GM19099 (cell line): ENCODE results near the gene PM20D2.

Experiments used
- POLR2A ChIP-seq: IDR thresholded peaks from 3 replicates; pipeline ENCODE4 v1.6.1; 2011; ENCODE audit warnings: low read depth; ENCODE audit not compliant: insufficient read length; ENCODE audit errors: extremely low read depth

Gene PM20D2

DNA sequence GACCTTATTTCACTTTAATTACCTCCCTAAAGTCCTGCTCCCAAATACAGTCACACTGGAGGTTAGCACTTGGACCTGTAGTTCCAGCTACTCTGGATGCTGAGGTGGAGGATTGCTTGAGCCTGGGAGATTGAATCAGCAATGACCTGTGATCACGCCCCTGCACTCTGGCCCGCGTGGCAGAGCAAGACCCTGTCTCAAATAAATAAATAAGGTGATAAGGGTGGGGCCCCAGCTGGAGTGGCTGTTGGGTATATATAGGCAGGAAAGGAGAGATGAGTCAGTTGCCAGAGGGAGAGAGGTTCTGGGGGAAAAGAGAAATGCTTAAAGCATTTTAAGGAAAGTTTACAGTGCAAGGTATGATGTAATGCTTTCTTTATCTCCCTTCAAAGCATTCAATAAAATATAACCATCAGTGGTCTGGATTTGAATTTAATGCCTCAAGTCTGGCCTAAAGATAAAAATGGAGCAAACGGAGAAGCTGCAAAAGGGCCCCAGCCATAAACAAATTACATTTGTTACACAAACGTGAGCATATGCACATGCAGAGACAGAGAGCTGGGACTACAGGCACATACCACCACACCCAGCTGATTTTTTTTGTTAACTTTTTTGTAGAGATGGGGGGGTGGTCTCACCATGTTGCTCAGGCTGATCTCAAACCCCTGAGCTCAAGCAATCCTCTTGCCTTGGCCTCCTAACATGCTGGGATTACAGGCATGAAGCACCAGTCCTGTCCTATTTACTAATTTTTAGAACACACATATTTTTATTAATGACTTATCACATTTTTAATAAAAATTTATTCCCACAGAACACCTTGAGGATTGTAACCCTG lies 6.1 kb upstream of the PM20D2 start:
- TF ChIP-seq POLR2A = no peak

DNA sequence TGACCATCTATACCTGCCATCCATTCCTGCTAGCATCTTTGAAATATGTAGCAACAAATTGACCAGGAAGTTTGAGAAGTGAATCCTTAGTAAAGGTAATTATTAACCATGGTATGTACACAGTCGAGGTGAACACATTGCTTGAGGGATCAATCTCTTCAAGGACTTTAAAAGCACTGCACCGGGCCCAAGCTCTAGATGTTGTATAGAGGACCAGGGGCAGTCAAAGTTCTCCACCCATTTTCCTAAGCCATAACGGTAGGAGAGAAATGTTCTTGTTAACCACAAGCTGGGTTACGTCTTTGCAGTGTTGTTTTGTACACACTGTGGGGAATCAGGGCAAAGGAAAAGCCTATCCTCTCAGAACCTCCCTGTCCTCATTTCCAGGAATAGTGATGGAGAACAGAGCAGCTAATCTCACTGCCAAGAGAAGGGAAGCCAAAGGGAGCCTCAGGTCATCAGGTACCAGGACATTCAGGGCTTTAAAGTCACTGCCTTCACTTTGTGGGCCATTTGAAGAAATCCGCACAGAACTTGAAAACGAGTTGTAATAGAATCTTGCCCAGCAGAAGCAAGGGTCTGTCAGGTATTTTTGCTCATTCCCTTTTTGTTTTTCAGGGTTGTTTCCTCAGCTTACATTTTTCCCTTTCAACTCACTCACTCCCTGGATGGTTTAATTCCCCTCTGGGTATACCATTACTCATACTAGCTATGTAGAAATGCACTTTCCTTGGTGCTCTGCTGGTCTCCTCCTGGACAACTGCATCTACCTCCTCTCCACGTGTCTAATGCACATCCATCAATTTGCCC lies 5.3 kb upstream of the PM20D2 start:
- no peak for TF ChIP-seq POLR2A

DNA sequence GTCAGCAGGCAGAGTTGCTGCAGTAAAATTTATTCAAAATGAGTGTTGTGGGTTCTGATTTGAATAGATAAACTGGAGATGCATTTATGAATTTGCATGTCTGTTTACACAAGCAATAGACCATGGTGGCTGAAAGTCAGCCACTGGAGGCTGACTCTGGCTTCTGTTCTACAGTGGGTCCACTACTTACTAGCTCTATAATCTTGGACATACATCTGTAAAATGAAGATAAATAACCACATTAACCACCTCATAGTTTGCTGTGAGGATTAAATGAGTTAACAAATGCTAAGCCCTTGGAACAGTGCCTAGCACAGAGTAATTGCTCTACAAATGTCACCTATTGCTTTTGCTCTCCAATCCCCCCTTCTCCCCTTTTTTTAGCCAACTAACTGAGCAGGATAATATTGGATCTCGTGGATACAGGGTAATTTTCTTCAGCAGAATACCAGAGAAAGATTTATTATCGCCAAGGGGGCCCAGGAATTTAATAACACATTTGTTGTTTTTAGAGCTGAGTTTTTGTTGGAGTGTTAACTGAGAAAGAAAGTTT lies 1.4 kb upstream of the PM20D2 start:
- no peak for TF ChIP-seq POLR2A

DNA sequence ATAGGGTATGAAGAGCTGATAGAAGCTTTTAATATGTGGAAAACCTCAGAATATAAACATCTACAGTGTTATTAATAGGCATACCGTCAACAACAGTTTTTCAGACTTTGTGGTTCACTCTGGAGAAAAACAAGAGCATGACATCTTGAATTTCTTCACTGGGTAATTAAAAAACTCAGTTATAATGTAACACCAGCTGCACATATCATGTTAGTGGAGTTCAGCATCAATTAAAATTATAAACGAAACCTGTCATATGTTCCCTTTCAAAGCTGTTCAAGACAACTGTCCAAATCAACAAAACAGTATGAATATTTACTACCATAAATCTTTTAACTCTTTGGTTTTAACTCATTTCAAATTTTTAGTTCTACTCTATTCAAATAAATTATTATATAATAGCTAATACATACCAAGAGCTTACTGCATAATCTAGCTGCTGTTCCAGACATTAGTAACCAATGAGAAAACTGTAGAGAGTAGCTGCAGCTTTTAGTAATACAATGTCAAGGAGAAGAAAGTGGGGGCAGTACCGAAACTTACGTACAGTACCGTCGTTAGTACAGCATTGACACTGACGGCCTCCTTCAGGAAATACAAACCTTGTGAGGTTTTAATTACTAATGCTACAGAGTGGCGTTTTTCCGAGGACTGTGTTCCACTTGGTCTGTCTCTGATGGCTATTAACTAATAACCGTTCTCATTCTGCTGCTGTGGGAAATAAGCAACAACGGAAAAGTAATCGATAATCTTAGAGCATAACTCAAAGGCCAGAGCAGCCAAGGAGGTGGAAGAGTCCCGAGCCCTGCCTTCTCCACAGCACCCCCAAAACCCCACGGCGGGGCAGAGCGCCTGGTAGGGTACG lies 532 bp upstream of the PM20D2 start:
- TF ChIP-seq POLR2A = no peak

DNA sequence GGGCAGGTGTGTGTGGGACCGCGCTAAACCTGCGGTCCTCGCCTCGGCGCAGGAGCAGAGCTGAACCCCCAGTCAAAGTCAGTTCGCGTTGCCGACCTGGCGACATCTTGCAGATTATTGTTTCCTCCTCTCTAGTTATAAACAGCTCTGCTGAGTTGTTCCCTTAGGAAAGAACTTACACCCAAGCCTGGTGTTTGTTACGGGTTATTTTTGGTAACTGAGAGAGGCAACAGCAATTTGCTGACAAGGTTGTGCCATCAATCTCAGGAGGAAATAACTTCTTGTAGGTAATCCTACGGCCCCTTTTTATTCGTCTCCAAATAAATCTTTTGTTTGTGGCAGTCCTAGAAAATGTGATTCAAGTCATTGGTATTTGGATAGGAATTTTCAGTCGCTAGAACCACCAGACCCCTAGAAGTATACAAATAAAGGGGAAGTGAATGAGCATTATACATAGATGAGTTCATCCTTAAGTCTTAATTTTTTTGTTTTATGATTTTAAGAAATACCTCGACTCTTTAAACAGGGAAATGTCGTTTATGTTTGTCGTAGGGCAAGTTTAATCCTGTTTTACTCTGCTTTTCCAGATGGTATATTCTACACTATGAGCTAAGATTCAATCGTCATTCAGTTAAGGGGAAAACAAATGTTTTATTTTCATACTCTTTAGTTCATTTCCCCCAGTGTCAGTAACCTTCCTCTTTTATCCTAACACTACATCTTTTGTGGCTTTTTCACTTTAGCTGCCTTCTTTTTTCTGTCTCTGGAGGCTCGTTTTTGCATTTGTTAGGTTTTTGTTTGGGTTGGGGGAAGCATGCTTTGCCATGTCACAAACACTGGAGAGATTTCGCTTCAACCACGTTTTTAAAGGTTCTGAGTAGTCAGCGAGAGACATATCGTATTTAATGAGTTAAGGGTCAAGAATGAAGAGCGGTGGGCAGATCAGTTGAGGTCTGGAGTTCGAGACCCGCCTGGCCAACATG lies 1.2 kb downstream of the PM20D2 start:
- no peak for TF ChIP-seq POLR2A

DNA sequence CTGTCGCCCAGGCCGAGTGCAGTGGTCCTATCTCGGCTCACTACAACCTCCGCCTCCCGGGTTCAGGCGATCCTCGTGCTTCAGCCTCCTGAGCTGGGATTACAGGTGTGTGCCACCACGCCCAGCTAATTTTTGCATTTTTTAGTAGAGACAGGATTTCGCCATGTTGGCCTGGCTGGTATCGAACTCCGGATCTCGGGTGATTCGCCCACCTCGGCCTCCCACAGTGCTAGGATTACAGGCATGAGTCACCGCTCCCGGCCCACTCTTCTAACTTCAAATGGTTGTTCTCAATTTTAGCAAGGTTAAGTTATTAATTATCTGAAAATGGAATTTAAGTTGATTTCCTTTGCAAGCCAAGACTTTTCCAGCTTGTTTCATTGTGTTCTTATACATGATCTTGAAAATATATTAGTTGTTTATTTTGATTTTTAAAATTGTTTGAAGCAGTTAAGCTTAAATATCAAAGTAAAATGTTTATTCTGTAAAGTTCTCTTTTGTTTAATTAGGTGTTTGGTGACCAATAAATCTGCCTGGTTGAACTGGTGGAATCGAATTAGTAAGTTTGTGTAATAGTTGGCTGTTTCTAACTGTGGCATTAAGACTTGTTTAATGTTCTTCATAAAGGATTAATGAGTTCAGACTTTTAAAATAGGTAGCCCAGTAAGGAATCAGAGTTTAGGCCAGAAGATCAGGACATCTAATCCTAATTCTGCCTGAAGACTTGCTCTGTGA lies 2.3 kb downstream of the PM20D2 start:
- TF ChIP-seq POLR2A = no peak

DNA sequence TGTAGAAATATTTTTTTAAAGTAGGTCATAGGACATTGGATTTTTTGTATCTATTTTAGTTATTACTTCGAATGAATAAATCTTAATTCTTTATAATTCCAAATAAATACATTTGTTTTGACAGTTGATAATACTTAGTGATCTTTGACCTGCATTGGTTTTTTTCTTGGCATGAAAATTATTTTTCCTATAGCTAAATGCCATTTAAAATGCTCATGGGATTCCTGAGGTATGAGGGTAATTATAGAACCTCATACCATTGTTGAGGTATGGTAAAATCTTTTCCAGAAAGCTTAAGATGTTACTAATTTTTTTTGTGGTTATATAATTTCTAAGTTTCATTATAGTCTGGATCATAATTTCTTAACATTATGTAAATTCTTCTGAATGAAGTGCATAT lies 8.3 kb downstream of the PM20D2 start:
- no peak for TF ChIP-seq POLR2A

DNA sequence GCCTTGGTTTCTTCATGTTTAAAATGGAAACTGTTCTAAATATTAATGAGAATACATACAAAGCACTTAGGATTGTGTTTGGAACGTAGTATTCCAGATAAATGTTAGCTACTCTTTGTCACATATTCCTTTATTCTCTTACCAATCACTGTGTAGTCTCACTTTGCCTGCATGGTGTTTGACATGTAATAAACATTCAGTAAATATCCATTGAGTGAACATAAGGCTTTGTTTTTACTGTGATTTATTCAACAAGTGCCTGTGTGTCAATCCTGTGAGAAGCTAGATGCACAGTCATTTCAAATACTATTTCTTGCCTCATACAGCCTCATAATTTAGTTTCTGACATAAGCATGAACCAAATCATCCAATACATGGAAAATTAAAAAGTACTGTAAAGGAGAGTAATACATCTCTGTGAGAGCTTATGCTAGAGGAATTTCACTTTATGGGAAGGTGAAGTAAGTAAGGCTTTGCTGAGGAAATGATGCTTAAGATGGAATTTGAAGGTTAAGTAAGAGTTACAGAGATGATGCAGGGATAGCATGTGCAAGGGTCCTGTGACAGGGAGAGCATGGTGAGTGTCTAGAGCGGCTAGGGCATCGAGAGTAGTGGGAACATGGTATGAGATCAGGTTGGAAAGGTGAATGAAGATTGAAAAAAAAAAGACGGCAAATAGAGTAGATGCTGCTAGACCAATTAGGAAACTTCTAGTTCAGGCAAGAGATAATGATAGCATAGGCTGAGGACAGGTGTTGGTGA lies 14.7 kb downstream of the PM20D2 start:
- no peak for TF ChIP-seq POLR2A

DNA sequence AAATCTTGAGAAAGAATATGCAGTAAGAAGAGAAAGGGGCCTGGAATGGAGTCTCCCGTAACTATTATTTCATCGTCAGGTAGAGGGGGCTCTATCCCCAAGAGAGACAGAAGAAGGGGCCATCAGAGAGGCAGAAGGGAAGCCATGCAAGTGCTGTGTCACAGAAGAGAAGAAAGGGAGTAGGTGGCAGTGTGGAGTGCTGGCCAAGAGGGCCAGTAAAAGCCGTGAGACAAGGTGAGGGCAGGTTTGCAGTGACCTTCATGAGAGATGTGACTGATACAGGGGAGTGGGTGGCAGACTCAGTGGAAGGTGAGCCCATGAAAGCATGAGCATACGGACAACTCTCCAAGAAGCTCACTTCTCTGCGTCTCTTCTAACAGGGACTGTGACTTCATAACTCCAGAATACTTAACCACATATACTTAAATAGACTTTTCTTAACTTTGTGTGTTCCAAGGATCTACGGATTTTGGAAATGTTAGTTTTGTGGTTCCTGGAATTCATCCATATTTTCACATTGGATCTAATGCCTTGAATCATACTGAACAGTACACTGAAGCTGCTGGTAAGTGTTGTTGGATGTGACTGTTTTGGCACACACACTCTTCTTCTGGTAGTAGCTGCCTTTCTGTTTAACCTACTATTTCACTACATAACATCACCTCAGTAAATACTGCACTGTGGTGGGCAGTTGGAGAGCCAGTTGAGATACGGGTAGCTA lies 15.6 kb downstream of the PM20D2 start:
- TF ChIP-seq POLR2A = no peak

DNA sequence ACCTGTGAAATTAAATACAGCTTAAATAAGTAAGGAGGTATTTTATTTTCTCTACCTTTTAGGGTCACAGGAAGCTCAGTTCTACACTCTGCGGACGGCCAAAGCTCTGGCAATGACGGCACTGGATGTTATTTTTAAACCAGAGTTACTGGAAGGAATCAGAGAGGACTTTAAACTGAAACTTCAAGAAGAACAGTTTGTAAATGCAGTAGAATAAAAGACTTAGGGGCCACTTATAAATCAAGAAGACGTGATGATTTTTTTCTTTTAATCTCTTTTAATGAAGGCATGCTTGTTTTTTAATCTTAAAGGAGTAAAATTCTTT lies 16.2 kb downstream of the PM20D2 start:
- TF ChIP-seq POLR2A = no peak

DNA sequence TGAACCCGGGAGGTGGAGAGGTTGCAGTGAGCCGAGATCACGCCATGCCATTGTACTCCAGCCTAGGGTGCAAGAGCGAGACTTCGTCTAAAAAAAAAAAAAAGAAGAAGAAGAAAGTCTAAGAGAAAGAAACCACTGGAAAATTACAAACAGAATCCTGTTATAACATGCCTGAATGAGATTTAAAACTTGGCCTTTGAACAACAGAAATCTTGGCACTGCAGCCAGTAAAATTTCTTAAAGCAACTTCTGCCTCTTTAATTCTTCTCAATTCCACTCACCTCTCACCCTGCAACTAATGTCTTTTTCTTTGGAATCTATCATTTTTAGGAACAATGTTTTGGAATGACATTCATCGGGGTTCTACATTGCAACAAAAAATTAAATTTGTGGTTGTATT lies 26.3 kb downstream of the PM20D2 start:
- TF ChIP-seq POLR2A = no peak

DNA sequence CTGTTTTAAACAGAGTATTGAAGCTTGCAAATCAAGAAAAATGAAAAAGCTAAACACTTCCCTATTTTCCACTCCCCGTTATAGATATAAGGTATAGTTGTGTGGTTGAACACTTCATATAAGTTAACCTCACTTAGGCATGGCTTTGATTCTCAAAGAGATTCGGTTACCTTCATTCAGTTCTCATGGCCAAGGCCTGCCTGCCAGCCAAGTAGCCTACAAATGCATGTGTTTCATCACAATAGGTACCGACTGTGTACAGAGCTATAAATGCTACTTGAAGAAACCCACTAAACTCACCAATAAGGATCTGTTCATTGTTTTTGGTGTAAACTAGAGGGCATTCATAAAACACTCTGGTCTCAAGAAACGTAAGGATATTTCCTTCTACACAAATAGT lies 27.8 kb downstream of the PM20D2 start:
- TF ChIP-seq POLR2A = no peak

DNA sequence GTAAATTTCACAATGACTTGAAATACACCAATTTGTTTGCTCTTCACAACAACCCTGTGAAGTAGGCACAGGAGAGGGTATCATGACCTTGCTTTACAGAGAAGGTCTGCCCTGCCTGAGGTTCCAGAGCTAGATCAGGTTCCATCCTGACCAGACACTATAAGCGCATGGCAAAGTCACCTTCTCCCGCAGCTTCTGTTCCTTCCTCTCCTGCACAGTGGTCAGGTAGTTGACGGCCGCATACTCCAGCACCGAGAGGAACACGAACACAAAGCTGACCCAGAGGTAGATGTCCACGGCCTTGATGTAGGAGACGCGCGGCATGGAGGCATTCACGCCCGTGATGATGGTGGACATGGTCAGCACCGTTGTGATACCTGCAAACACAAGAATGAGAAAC lies 34.3 kb downstream of the PM20D2 start:
- TF ChIP-seq POLR2A = no peak
